Calu3 (cell line): ENCODE measurements around the gene NNAT. TPM values are rescaled to one million over a fixed set of nuclear protein-coding genes. Genes with fewer than 3 reads are reported as not detected.
"Not testable (repeated sequence)": the region's sequence is repeated elsewhere in the genome, so short reads cannot be mapped to it uniquely, and the experiment has no call there.

ENCODE experiments used
- BruUV-seq: library from RNA; stranded (reverse); fragments of 400-500 nt; replicated peaks from 2 replicates; lab custom pipeline; 2021; lab: Mats Ljungman, UMichigan
- CTCF ChIA-PET: fragments of 300-600 bp; sonication (Branson Sonifier 250); formaldehyde crosslinking; loops from one replicate; lab custom pipeline; 2022; ENCODE audit warnings: antibody characterized with exemption; lab: Charles Lee
- DNase-seq: peaks from one replicate; pipeline ENCODE4 v3.0.0; 2022
- H3K27ac Mint-ChIP-seq: one replicate; pipeline ENCODE4 v1.8.0; 2022; ENCODE audit warnings: mixed read lengths; ENCODE audit not compliant: unreplicated experiment
- H3K27me3 Mint-ChIP-seq: one replicate; pipeline ENCODE4 v1.8.0; 2022; ENCODE audit warnings: mixed read lengths; ENCODE audit not compliant: unreplicated experiment
- H3K36me3 Mint-ChIP-seq: one replicate; pipeline ENCODE4 v1.8.0; 2022; ENCODE audit warnings: mild to moderate bottlenecking, moderate library complexity, mixed read lengths; ENCODE audit not compliant: insufficient read depth, unreplicated experiment
- H3K4me1 Mint-ChIP-seq: one replicate; pipeline ENCODE4 v1.8.0; 2022; ENCODE audit warnings: mild to moderate bottlenecking, low read depth, mixed read lengths; ENCODE audit not compliant: unreplicated experiment
- H3K4me3 Mint-ChIP-seq: one replicate; pipeline ENCODE4 v1.8.0; 2022; ENCODE audit warnings: mild to moderate bottlenecking, low read depth, moderate library complexity, mixed read lengths; ENCODE audit not compliant: unreplicated experiment
- H3K9me3 Mint-ChIP-seq: one replicate; pipeline ENCODE4 v1.8.0; 2022; ENCODE audit warnings: low read depth, mixed read lengths; ENCODE audit not compliant: unreplicated experiment
- intact Hi-C: fragments of 100-400 bp; cut with micrococcal nuclease; formaldehyde crosslinking; loops from one replicate; pipeline ENCODE4 v1.10.0; 2022; ENCODE audit not compliant: unreplicated experiment
- total RNA-seq: library from RNA; stranded (reverse); gene quantifications from 2 replicates; pipeline ENCODE4 v1.2.3, GENCODE V29; 2022
- TF ChIP-seq, protein P1 (sequence below): fragments of 200-600 bp; IDR thresholded peaks from one replicate; pipeline ENCODE4 v1.8.0; 2022; ENCODE audit warnings: antibody characterized with exemption; ENCODE audit not compliant: unreplicated experiment

The NNAT gene
- total RNA-seq, 1 experiment from 2014 or later: not detected

- Mint-ChIP-seq H3K27me3 (peaks cover 85% of the 10 kb centered on the region), H3K4me3 (no peak overlapping the region), H3K27ac (no peak overlapping the region), H3K36me3 (no peaks in the 10 kb centered on the region), H3K9me3 (no peaks in the 10 kb centered on the region), H3K4me1 (no peaks in the 10 kb centered on the region)
- no TSS peak for BruUV-seq
- TF ChIP-seq, protein P1, sequence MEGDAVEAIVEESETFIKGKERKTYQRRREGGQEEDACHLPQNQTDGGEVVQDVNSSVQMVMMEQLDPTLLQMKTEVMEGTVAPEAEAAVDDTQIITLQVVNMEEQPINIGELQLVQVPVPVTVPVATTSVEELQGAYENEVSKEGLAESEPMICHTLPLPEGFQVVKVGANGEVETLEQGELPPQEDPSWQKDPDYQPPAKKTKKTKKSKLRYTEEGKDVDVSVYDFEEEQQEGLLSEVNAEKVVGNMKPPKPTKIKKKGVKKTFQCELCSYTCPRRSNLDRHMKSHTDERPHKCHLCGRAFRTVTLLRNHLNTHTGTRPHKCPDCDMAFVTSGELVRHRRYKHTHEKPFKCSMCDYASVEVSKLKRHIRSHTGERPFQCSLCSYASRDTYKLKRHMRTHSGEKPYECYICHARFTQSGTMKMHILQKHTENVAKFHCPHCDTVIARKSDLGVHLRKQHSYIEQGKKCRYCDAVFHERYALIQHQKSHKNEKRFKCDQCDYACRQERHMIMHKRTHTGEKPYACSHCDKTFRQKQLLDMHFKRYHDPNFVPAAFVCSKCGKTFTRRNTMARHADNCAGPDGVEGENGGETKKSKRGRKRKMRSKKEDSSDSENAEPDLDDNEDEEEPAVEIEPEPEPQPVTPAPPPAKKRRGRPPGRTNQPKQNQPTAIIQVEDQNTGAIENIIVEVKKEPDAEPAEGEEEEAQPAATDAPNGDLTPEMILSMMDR: no peak
- intact Hi-C loops: no loop called here
- CTCF ChIA-PET: interaction anchor here (0.6 to 0.7 kb wide), 2 partner anchors 25 to 161 kb away, joined by 3 to 4 read pairs; no protein-coding TSS in a partner anchor
- DNase-seq: no peak
Measured at GRCh38 chr20:37479925-37480691, 40.9 kb upstream of the NNAT start.

GRCh38 chr20:37480919-37481318 is 40.1 kb upstream of the NNAT start:
- Mint-ChIP-seq H3K27ac (no peak overlapping the region), H3K4me1 (no peaks in the 10 kb centered on the region), H3K36me3 (no peaks in the 10 kb centered on the region), H3K4me3 (no peak overlapping the region), H3K9me3 (no peaks in the 10 kb centered on the region), H3K27me3 (peaks cover 85% of the 10 kb centered on the region)
- intact Hi-C loops: no loop called here
- TF ChIP-seq, protein P1: no peak
- BruUV-seq: no TSS peak
- DNase-seq: no peak
- CTCF ChIA-PET: interaction anchor here (0.6 to 0.7 kb wide), 3 partner anchors 69 to 210 kb away, joined by 4 read pairs; no protein-coding TSS in a partner anchor

- Mint-ChIP-seq H3K27ac (no peak overlapping the region), H3K36me3 (no peaks in the 10 kb centered on the region), H3K27me3 (peaks cover 85% of the 10 kb centered on the region), H3K4me1 (no peaks in the 10 kb centered on the region), H3K4me3 (no peak overlapping the region), H3K9me3 (no peaks in the 10 kb centered on the region)
- intact Hi-C loops: no loop called here
- no peak for DNase-seq
- no TSS peak for BruUV-seq
- TF ChIP-seq, protein P1: no peak
- CTCF ChIA-PET: interaction anchor here (0.6 to 0.8 kb wide), 4 partner anchors 21 to 484 kb away, joined by 3 to 4 read pairs (median 4); no protein-coding TSS in a partner anchor
Measured at GRCh38 chr20:37481610-37482009, 39.4 kb upstream of the NNAT start.

- BruUV-seq: no TSS peak
- TF ChIP-seq, protein P1: no peak
- CTCF ChIA-PET: no interaction called here
- no peaks in the 10 kb centered on the region for H3K9me3 Mint-ChIP-seq
- H3K27me3 Mint-ChIP-seq: peaks cover 76% of the 10 kb centered on the region
- no peak for DNase-seq
- intact Hi-C loops: no loop called here
- no peaks in the 10 kb centered on the region for H3K4me1 Mint-ChIP-seq
- no peak overlapping the region for H3K4me3 Mint-ChIP-seq
- no peaks in the 10 kb centered on the region for H3K36me3 Mint-ChIP-seq
- no peak overlapping the region for H3K27ac Mint-ChIP-seq
Measured at GRCh38 chr20:37484331-37484730, 36.7 kb upstream of the NNAT start.

DNA sequence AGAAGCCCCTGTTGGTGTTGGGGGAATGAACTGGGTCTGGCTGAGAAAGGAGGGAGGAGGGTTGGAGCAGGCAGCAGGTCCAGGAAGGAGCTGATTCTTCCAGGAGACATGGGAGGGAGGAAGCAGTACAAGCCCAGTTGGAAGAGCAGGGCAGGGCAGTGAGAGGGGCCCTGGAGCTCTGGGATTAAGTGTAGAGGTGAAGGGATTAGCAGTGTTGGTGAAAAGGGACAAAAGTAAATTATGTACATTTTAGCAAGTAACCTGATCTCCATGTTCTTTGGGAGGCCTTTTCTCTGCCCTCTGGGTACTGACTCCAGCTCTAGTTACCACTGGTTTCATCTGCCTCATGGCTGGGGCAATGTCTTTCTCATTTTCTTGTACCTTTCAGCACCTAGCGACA is 34.8 kb upstream of the NNAT start:
- BruUV-seq, CTCF ChIA-PET, H3K4me1 Mint-ChIP-seq, H3K4me3 Mint-ChIP-seq, intact Hi-C loops, H3K36me3 Mint-ChIP-seq, DNase-seq, H3K27ac Mint-ChIP-seq, H3K9me3 Mint-ChIP-seq: not testable (repeated sequence)
- H3K27me3 Mint-ChIP-seq: peaks cover 70% of the 10 kb centered on the region
